Dermis microvascular lymphatic vessel endothelial cell (primary cell): Measurements from ENCODE around the gene FBXO24. TPM values are rescaled to one million over a fixed set of nuclear protein-coding genes. Genes with fewer than 3 reads are reported as not detected.

Experiments
- total RNA-seq: library from RNA; depleted of rRNA; stranded (reverse); fragments of >200 nt; gene quantifications from 2 replicates; pipeline ENCODE4 v1.2.1, GENCODE V29; 2014

The FBXO24 gene
- total RNA-seq, 1 donor from 2014 or later = 0.13 TPM

Other genes starting within 250 kb of the FBXO24 start
- gene PILRB, start 228.2 kb upstream of the FBXO24 start, total RNA-seq = 4.1 and 10.2 TPM in 2 replicates
- 0.13 TPM in 1 of 2 replicates, not detected in the other for gene PILRA, start 212.8 kb upstream of the FBXO24 start, total RNA-seq
- gene ZCWPW1, start 157.6 kb upstream of the FBXO24 start, total RNA-seq = 0.76 and 0.77 TPM in 2 replicates
- gene MEPCE, start 156.5 kb upstream of the FBXO24 start, total RNA-seq = 32.2 and 49.6 TPM in 2 replicates
- 10.1 and 11.6 TPM in 2 replicates for gene PPP1R35, start 149.8 kb upstream of the FBXO24 start, total RNA-seq
- gene SPACDR, start 122.1 kb upstream of the FBXO24 start, total RNA-seq = 0.39 and 0.76 TPM in 2 replicates
- 18.5 and 37.6 TPM in 2 replicates for gene TSC22D4, start 107.1 kb upstream of the FBXO24 start, total RNA-seq
- gene NYAP1, start 102.4 kb upstream of the FBXO24 start, total RNA-seq = 2.1 and 3.9 TPM in 2 replicates
- 28.5 and 51.7 TPM in 2 replicates for gene AGFG2, start 47.1 kb upstream of the FBXO24 start, total RNA-seq
- 0.13 TPM in 1 of 2 replicates, not detected in the other for gene SAP25, start 12.4 kb upstream of the FBXO24 start, total RNA-seq
- 5.1 and 6.1 TPM in 2 replicates for gene LRCH4, start 199 bp upstream of the FBXO24 start, total RNA-seq
- 0.13 and 0.51 TPM in 2 replicates for gene PCOLCE, start 16.0 kb downstream of the FBXO24 start, total RNA-seq
- gene MOSPD3, start 26.2 kb downstream of the FBXO24 start, total RNA-seq = 6.7 and 6.8 TPM in 2 replicates
- 0.13 and 0.26 TPM in 2 replicates for gene TFR2, start 55.2 kb downstream of the FBXO24 start, total RNA-seq
- gene ACTL6B, start 70.1 kb downstream of the FBXO24 start, total RNA-seq = not detected in 2 replicates
- 61.2 and 97.4 TPM in 2 replicates for gene GNB2, start 87.4 kb downstream of the FBXO24 start, total RNA-seq
- gene GIGYF1, start 107.9 kb downstream of the FBXO24 start, total RNA-seq = 9.0 and 15.2 TPM in 2 replicates
- gene POP7, start 119.8 kb downstream of the FBXO24 start, total RNA-seq = 32.2 and 36.6 TPM in 2 replicates
- not detected in 2 replicates for gene EPO, start 134.1 kb downstream of the FBXO24 start, total RNA-seq
- gene ZAN, start 147.3 kb downstream of the FBXO24 start, total RNA-seq = not detected in 2 replicates
- gene EPHB4, start 241.2 kb downstream of the FBXO24 start, total RNA-seq = 272 and 378 TPM in 2 replicates